Measurements from ENCODE around the gene CAPZB. TPM values are rescaled to one million over a fixed set of nuclear protein-coding genes. Genes with fewer than 3 reads are reported as not detected.
"Not testable (repeated sequence)": the region's sequence is repeated elsewhere in the genome, so short reads cannot be mapped to it uniquely, and the experiment has no call there.

The CAPZB gene
- total and polyA plus RNA-seq, 12 donors, result 99.7 to 386 (median 164) TPM

DNA sequence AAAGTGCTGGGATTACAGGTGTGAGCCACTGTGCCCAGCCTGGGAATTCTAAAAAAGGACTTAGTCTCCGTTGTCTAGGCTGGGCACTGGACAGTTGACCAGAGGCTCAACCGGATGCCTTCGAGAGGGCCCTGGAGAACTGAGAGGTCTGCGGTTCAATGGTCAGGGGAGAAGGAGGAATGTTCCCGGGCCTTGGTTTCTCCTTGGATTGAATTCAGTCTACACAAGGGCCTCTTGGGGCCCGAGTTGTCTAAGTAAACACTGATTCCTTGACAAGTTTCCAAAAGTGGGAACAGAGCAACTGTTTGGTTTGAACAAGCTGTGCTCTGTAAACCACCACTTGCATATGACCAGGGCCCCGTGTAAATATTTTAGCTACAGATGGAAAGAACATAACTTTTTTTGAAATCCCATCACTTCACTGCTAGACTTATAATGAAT lies 29.1 kb upstream of the CAPZB start:
- Histone ChIP-seq H3K9me3 (replicated peaks in 1 of 3) (no peaks in the 10 kb centered on the region), H3K27me3 (no peaks in the 10 kb centered on the region), H3K36me3 (replicated peaks in 1 of 2) (no peaks in the 10 kb centered on the region), H3K4me1 (replicated peaks in 1 of 2) (peaks cover 0 to 1% of the 10 kb centered on the region in 2 donors), H3K4me3 (no peak overlapping the region), H3K27ac (peak overlapping the region in 2 of 5 donors; percentile 26)
- intact Hi-C loops (cut with DNase I), result loop anchor here in 1 of 2 donors (10.0 kb wide), 1 partner anchor 140 kb away; no protein-coding TSS in a partner anchor
- TF ChIP-seq, protein P1, sequence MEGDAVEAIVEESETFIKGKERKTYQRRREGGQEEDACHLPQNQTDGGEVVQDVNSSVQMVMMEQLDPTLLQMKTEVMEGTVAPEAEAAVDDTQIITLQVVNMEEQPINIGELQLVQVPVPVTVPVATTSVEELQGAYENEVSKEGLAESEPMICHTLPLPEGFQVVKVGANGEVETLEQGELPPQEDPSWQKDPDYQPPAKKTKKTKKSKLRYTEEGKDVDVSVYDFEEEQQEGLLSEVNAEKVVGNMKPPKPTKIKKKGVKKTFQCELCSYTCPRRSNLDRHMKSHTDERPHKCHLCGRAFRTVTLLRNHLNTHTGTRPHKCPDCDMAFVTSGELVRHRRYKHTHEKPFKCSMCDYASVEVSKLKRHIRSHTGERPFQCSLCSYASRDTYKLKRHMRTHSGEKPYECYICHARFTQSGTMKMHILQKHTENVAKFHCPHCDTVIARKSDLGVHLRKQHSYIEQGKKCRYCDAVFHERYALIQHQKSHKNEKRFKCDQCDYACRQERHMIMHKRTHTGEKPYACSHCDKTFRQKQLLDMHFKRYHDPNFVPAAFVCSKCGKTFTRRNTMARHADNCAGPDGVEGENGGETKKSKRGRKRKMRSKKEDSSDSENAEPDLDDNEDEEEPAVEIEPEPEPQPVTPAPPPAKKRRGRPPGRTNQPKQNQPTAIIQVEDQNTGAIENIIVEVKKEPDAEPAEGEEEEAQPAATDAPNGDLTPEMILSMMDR (IDR thresholded peaks at IDR 0.05), result no peak
- TF ChIP-seq POLR2A (IDR thresholded peaks at IDR 0.05), result no peak
- DNase-seq, result peak in 1 of 7 donors; percentile 26
- WGBS, 4 donors, result 73 to 93% (median 81%) methylated on average over 5 to 7 of the region's 7 CpGs

DNA sequence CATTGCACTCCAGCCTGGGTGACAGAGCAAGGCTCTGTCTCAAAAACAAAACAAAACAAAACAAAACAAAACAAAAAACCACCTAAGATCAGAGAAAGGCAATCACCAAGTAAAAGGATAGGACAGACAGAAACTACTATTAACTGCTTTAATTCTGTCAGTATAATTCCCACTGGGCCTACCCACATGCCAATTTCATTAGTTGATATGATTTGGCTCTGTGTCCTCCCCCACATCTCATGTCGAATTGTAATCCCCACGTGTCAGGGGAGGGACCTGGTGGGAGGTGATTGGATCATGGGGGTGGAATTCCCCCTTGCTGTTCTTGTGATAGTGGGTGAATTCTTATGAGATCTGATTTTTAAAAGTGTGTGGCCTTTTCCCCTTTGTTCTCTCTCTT lies 27.2 kb upstream of the CAPZB start:
- Histone ChIP-seq H3K27me3 (no peaks in the 10 kb centered on the region), H3K4me3 (no peak overlapping the region), H3K36me3 (replicated peaks in 1 of 2) (no peaks in the 10 kb centered on the region), H3K4me1 (replicated peaks in 1 of 2) (peaks cover 0 to 9% of the 10 kb centered on the region in 2 donors), H3K9me3 (replicated peaks in 1 of 3) (no peaks in the 10 kb centered on the region), H3K27ac (no peak overlapping the region)
- no peak for TF ChIP-seq POLR2A (IDR thresholded peaks at IDR 0.05)
- TF ChIP-seq, protein P1 (IDR thresholded peaks at IDR 0.05), result no peak
- no peak for DNase-seq
- intact Hi-C loops (cut with DNase I), result loop anchor here in 1 of 2 donors (10.0 kb wide), 1 partner anchor 142 kb away; no protein-coding TSS in a partner anchor
- 53 to 91% (median 62%) methylated on average over 2 of the region's 2 CpGs for WGBS, 4 donors

GRCh38 chr1:19511116-19511515 lies 25.8 kb upstream of the CAPZB start:
- no peaks in the 10 kb centered on the region for H3K9me3 ChIP-seq (replicated peaks in 1 of 3)
- no peaks in the 10 kb centered on the region for H3K36me3 ChIP-seq (replicated peaks in 1 of 2)
- no peak overlapping the region for H3K27ac ChIP-seq
- no peak for DNase-seq
- H3K4me3 ChIP-seq, result no peak overlapping the region
- no peak for TF ChIP-seq POLR2A (IDR thresholded peaks at IDR 0.05)
- TF ChIP-seq, protein P1 (IDR thresholded peaks at IDR 0.05), result no peak
- intact Hi-C loops (cut with DNase I), result loop anchor here in 1 of 2 donors (10.0 kb wide), 1 partner anchor 144 kb away; no protein-coding TSS in a partner anchor
- peaks cover 3 to 19% of the 10 kb centered on the region in 2 donors for H3K4me1 ChIP-seq (replicated peaks in 1 of 2)
- H3K27me3 ChIP-seq, result no peaks in the 10 kb centered on the region

- H3K27ac ChIP-seq; H3K27me3 ChIP-seq; H3K9me3 ChIP-seq (replicated peaks in 1 of 3); H3K4me3 ChIP-seq; DNase-seq; H3K36me3 ChIP-seq (replicated peaks in 1 of 2): not testable (repeated sequence)
- WGBS, 4 donors, result 86 to 92% (median 90%) methylated on average over 8 of the region's 8 CpGs
- intact Hi-C loops (cut with DNase I), result loop anchor here in 1 of 2 donors (10.0 kb wide), 1 partner anchor 145 kb away; no protein-coding TSS in a partner anchor
- peaks cover 11 to 34% of the 10 kb centered on the region in 2 donors for H3K4me1 ChIP-seq (replicated peaks in 1 of 2)
Measured at GRCh38 chr1:19509647-19510046, 24.3 kb upstream of the CAPZB start.

GRCh38 chr1:19507516-19507915 lies 22.2 kb upstream of the CAPZB start:
- intact Hi-C loops (cut with DNase I), result no loop called here
- Histone ChIP-seq H3K36me3 (replicated peaks in 1 of 2) (no peaks in the 10 kb centered on the region), H3K27ac (peak overlapping the region in 3 of 5 donors; percentile 7 to 84 (median 36)), H3K27me3 (no peaks in the 10 kb centered on the region), H3K9me3 (replicated peaks in 1 of 3) (no peaks in the 10 kb centered on the region), H3K4me1 (replicated peaks in 1 of 2) (peaks cover 11 to 41% of the 10 kb centered on the region in 2 donors), H3K4me3 (no peak overlapping the region)
- TF ChIP-seq POLR2A (IDR thresholded peaks at IDR 0.05), result no peak
- TF ChIP-seq, protein P1 (IDR thresholded peaks at IDR 0.05), result no peak
- DNase-seq, result no peak
- WGBS, 4 donors, result 76 to 90% (median 82%) methylated on average over 5 of the region's 5 CpGs

All from adrenal gland (tissue), 12 donors.